ENCODE results near the gene ZBTB47. TPM values are rescaled to one million over a fixed set of nuclear protein-coding genes. Genes with fewer than 3 reads are reported as not detected.
A peak's percentile ranks its signal among the peaks of the same experiment; 100 is the strongest.

ZBTB47 gene
- total RNA-seq, 1 donor from 2014 or later, result 19.6 TPM

DNA sequence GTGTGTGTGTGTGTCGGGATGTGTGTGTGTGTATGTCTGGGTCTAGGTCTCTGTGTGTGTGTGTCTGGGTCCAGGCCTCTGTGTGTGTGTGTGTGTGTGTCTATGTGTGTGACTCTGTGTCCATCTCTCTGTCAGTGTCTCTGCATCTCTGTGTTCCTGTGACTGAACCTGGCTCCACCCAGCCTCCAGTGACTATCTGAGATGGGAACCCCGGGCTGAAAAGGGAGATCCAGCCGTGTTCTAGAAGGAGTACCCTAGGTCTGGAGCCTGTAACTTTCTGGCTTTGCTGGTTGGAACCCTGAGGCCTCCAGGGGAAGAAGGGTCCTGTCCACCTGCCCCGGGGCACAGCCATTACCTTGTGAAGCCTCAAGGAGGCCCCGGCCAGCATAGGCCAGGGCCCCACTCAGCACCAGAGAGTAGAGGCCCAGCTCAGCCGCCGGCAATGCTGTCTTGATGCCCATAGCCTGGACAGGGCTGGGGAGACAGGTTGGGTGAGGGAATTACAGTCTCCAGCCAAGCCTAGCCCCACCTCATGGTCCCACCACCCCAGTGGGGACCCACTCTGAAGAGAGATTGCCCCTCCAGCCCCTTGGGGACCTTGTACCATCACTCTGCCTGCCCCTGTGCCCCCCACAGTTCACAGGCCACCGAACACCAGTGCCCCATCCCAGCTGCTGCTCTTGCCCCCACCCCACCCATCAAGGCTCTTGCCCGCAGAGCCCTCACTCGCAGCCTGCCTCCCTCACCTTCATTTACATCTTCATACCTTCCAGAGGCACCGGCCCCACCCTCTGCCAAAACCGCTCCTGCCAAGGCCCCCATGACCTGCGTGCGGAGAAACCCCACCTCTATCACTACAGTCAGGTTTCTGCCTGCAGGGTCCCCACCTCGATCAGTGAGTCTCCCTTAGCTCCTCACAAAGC, 47.1 kb downstream of the ZBTB47 start:
- DNase-seq, result no peak

GRCh38 chr3:42701371-42702065, 48.0 kb downstream of the ZBTB47 start:
- peak; percentile 50 for DNase-seq

- no peak for DNase-seq
These were observed 48.8 kb downstream of the ZBTB47 start, which contains the start of gene HHATL for GRCh38 chr3:42702066-42702951. Gene HHATL, minus strand, starts transcription at chr3:42702798. Its CDS starts 1,972 bp downstream, at chr3:42700826.

- DNase-seq, result no peak
These were observed 49.6 kb downstream of the ZBTB47 start for GRCh38 chr3:42702982-42703694.

- DNase-seq, result no peak
These were observed 50.2 kb downstream of the ZBTB47 start for GRCh38 chr3:42703695-42704025.

GRCh38 chr3:42704136-42704841, 50.8 kb downstream of the ZBTB47 start:
- no peak for DNase-seq

- no peak for DNase-seq
These were observed 51.7 kb downstream of the ZBTB47 start for GRCh38 chr3:42705058-42705767.

- DNase-seq, result no peak
These were observed 52.6 kb downstream of the ZBTB47 start for GRCh38 chr3:42705962-42706585.

- no peak for DNase-seq
These were observed 53.5 kb downstream of the ZBTB47 start for GRCh38 chr3:42706721-42707619.

DNA sequence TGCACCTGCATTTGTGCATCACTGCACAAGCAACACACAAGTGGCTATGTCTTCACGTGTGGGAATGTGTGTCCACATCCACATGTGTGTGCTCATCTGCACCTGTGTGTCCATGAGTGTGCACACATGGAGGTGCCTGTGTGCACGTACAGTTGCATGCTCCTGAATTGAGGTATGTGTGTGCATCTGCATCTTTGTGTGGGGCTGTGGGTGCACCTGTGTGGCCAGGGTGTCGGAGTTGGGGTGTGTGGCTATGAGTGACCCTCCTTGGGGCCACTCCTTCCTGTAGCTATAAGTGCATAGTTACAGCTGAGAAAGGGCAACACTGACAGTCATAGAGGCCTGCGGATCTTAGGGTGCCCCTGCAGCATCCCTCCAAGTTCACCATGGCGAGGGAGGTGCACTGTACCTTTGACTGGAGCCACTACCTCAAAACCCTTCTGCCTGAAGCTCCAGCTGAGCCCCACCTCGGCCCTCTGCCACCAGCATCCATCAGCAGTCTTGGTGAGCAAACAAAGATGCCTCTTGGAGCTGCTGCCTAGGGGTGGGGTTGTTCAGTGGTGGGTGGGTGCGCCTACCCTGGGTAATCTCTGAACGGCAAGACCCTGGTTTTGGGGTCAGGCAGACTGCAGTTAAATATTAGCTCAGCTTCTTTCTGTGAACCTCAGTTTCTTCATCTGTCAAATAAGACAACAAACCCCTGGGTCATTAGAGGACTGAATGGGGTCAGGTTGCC, 54.3 kb downstream of the ZBTB47 start:
- DNase-seq, result no peak

GRCh38 chr3:42708611-42709151, 55.2 kb downstream of the ZBTB47 start:
- no peak for DNase-seq

DNA sequence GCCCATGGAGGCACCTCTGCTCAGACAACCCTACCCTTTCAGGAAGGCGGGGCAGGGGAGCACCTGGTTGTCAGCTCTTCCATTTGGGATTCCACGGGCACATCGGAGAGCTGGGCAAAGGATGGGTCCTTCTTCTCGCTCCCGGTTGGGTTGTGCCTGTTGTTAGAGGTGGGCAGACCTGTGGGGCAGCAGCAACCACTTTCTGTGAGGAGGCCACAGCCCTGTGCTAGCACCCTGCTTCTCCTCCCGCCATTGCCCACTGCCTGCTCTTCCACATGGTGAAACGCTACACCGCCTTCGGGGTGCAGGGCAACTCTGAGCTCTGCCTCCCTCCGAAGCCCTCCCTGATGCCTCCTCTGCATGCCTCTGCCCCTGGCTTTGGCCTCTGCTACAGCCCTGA, 56.1 kb downstream of the ZBTB47 start:
- DNase-seq, result no peak

- DNase-seq, result no peak
These were observed 57.0 kb downstream of the ZBTB47 start for GRCh38 chr3:42710323-42711021.

- no peak for DNase-seq
These were observed 58.2 kb downstream of the ZBTB47 start for GRCh38 chr3:42711491-42712343.

DNA sequence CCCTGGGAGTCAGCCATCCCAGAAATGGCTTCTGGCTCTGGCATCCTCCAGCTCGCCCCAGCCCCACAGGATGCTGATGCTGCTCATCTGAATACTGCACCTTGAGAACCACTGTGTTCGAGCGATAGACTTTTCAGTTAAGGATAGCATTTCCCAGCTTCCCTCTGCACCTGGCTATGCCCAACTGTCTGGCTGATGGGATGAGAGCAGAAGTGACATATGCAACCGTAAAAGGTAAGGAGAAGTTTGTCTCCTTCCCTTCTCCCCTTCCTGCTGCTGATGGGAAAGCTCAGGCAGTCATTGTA, 58.8 kb downstream of the ZBTB47 start:
- no peak for DNase-seq

- DNase-seq, result no peak
These were observed 59.3 kb downstream of the ZBTB47 start for GRCh38 chr3:42712688-42713372.

Measured in dermis blood vessel endothelial cell (primary cell).